Heart left ventricle (tissue), 16 donors: ENCODE measurements around the gene MTG1. TPM values are rescaled to one million over a fixed set of nuclear protein-coding genes. Genes with fewer than 3 reads are reported as not detected.
A peak's percentile ranks its signal among the peaks of the same experiment; 100 is the strongest.

Source experiments
- ATAC-seq, 4 donors: fragments of 200-7000 bp; cut with Tn5 transposase; one replicate each; pipeline ENCODE4 v1.9.1; 2020 to 2022; ENCODE audit warnings: moderate library complexity in 4 of 4, mild to moderate bottlenecking in 3 of 4, moderate number of reproducible peaks in 1 of 4
- DNase-seq, 5 donors: peaks; one replicate each; pipeline ENCODE4 v3.0.0-alpha.2; 2020
- H3K27ac ChIP-seq, 12 donors: fragments of 200-600 bp; sonication (generic) in 4 of 12; one replicate each; pipeline versions ENCODE4 v1.5.0 to v1.8.0; 2016 to 2022; ENCODE audit warnings: mild to moderate bottlenecking in 2 of 12
- H3K27me3 ChIP-seq, 9 donors: fragments of 200-600 bp; sonication (generic) in 2 of 9; one replicate each; pipeline versions ENCODE4 v1.5.1 to v1.8.0; 2016 to 2022; ENCODE audit warnings: mild to moderate bottlenecking in 3 of 9
- H3K36me3 ChIP-seq, 9 donors: fragments of 200-600 bp; sonication (generic) in 2 of 9; one replicate each; pipeline versions ENCODE4 v1.5.0 to v1.8.0; 2018 to 2022; ENCODE audit warnings: mild to moderate bottlenecking in 2 of 9
- H3K4me1 ChIP-seq, 12 donors: fragments of 200-600 bp; sonication (generic) in 4 of 12; one replicate each; pipeline versions ENCODE4 v1.5.0 to v1.8.0; 2016 to 2022; ENCODE audit warnings: mild to moderate bottlenecking in 3 of 12
- H3K4me3 ChIP-seq, 12 donors: fragments of 200-600 bp; sonication (generic) in 4 of 12; one replicate each; pipeline versions ENCODE4 v1.5.0 to v1.8.0; 2017 to 2022; ENCODE audit warnings: mild to moderate bottlenecking in 9 of 12, moderate library complexity in 4 of 12
- H3K9me3 ChIP-seq, 12 donors: fragments of 200-600 bp; sonication (generic) in 4 of 12; one replicate each; pipeline versions ENCODE4 v1.5.0 to v1.8.0; 2016 to 2022; ENCODE audit warnings: mild to moderate bottlenecking in 1 of 12
- CTCF ChIP-seq, 12 donors: fragments of 200-600 bp; sonication (generic) in 4 of 12; IDR thresholded peaks; one replicate each; pipeline versions ENCODE4 v1.5.0 to v1.8.0; 2018 to 2022; ENCODE audit warnings: antibody characterized with exemption in 12 of 12, mild to moderate bottlenecking in 5 of 12
- POLR2A ChIP-seq, 2 donors: fragments of 450-650 bp; IDR thresholded peaks; one replicate each; pipeline ENCODE4 v1.6.1; 2017; ENCODE audit warnings: antibody characterized with exemption in 2 of 2, mild to moderate bottlenecking in 2 of 2, moderate library complexity in 2 of 2
- WGBS, 4 donors: extraction: QIAGEN DNeasy Blood & Tissue Kit in 2 of 4; methylation state at CpG; one replicate each; pipeline versions ENCODE4 v1.1.5 to v1.1.7; 2013 to 2018; 5-methylcytosine and 5-hydroxymethylcytosine counted together
- intact Hi-C, 10 donors: fragments of 100-400 bp; cut with DNase I; formaldehyde crosslinking; loops; one replicate each; pipeline versions ENCODE4 v1.11.1 to v1.14.2; 2022
- long read RNA-seq, 3 donors: library from polyadenylated mRNA; unstranded; transcript quantifications; one replicate each; pipeline ENCODE4 v2.0.0, GENCODE V29; 2020 to 2021
- polyA plus RNA-seq, 2 donors: library from polyadenylated mRNA; stranded (reverse); fragments of 200-250 nt; gene quantifications; one replicate each; pipeline ENCODE4 v1.2.3, GENCODE V29; 2013
- total RNA-seq, 9 donors: library from RNA; depleted of rRNA in 2 of 9; stranded (reverse); fragments of >200 nt in 2 of 9; fragmentation: NEBNext Ultra II Directional in 3 of 9; extraction: Animal tissue kit (Norgen Biotek cat#: 25700) in 3 of 9; gene quantifications; one replicate each; pipeline versions ENCODE4 v1.1.0 to v1.2.4, GENCODE V29; 2016 to 2023
- donor health status: ischemic (EF 13 %, LVEDD 7.1; RV severe dilation, severe dysfunction).
- donor health status: healthy with polysubstance abuse.
- donor health status: DM: no; HTN: yes; CAD: no.
- donor health status: DM: no; HTN: no; CAD: no.
- donor health status: ischemic (EF 25% LVEDD 6.9; RV normal size, moderate dysfunction).
- donor health status: ischemic (EF 25% LVEDD 5.7; RV mildly dilated, moderate dysfunction).
- donor health status: healthy.
- donor health status: DM: yes; HTN: yes; CAD: no.
- donor health status: ischemic (EF 35%, LVEDD 5.7; RV mildly dilated, moderate dysfunction).
- donor health status: nonischemic (EF 11% LVEDD 7.7; RV severe dilation, severe dysfunction).
- donor health status: DM: yes; HTN: yes; CAD: no.
- donor health status: PGD.
- donor health status: ischemic (EF 29% LVEDD 5.4; RV normal size, mild dysfunction).
- donor health status: nonischemic (EF 23%, LVEDD 6.1; RV moderate dilation, normal function).

Gene MTG1
- total RNA-seq (10 to 100 TPM; 11.6 to 29.5 (median 18.1) TPM), polyA plus RNA-seq (10 to 100 TPM; 24.8 to 34.2 TPM)
- long read RNA-seq, donor 1, transcript MTG1-201 (11 exons, 1,560 nt) = major isoform, 21 of 23 reads
- long read RNA-seq, donor 1, partial matches to known transcripts = 0 of 23 reads
- long read RNA-seq, donor 1, other reads (novel, unspliced or antisense) = 1 of 23 reads
- long read RNA-seq, donor 2, transcript MTG1-201 (11 exons, 1,560 nt) = major isoform, 73 of 99 reads
- long read RNA-seq, donor 2, transcript MTG1-208 (6 exons, 693 nt) = minor isoform, 7 of 99 reads
- long read RNA-seq, donor 2, partial matches to known transcripts = 6 of 99 reads
- long read RNA-seq, donor 2, other reads (novel, unspliced or antisense) = 12 of 99 reads
- long read RNA-seq, donor 3, transcript MTG1-201 (11 exons, 1,560 nt) = major isoform, 17 of 26 reads
- long read RNA-seq, donor 3, partial matches to known transcripts = 3 of 26 reads
- long read RNA-seq, donor 3, other reads (novel, unspliced or antisense) = 5 of 26 reads

GRCh38 chr10:133394064-133394663 lies at the start of gene MTG1:
TSS of gene MTG1 (plus strand) at chr10:133394157. CDS start at chr10:133394221, 64 bp downstream.
- peak within 1 kb of the TSS; percentile 69 to 98 (median 84) for H3K4me3 ChIP-seq
- H3K27me3 ChIP-seq = no peaks in the 10 kb centered on the region
- WGBS, 4 donors = 0 to 1% (median 1%) methylated on average over 26 to 69 of the region's 69 CpGs
- peak within 1 kb of the TSS; percentile 53 to 92 (median 88) for H3K27ac ChIP-seq
- intact Hi-C loops = loop anchor here in 1 of 10 donors (5.0 kb wide), 1 partner anchor 87 kb away; the partner anchor contains the start of genes TUBGCP2 and ZNF511
- peaks cover 3 to 44% (median 10%) of the 10 kb centered on the region in 12 donors for H3K4me1 ChIP-seq
- DNase-seq = peak; percentile 94 to 99 (median 96)
- H3K9me3 ChIP-seq = no peaks in the 10 kb centered on the region
- TF ChIP-seq CTCF (IDR thresholded peaks at IDR 0.05) = peak in 7 of 12 donors; percentile 8 to 51 (median 35)
- peak in 1 of 2 donors; percentile 87 for TF ChIP-seq POLR2A (IDR thresholded peaks at IDR 0.05)
- peaks cover 0 to 35% (median 33%) of the 10 kb centered on the region in 9 donors for H3K36me3 ChIP-seq
- peak; percentile 94 to 98 (median 98) for ATAC-seq

GRCh38 chr10:133344236-133344635 lies 49.7 kb upstream of the MTG1 start:
- Histone ChIP-seq H3K4me3 (no peak overlapping the region), H3K27me3 (peaks cover 5 to 78% (median 34%) of the 10 kb centered on the region in 9 donors), H3K27ac (no peak overlapping the region), H3K9me3 (no peaks in the 10 kb centered on the region), H3K36me3 (no peaks in the 10 kb centered on the region), H3K4me1 (no peaks in the 10 kb centered on the region)
- TF ChIP-seq POLR2A (IDR thresholded peaks at IDR 0.05) = no peak
- TF ChIP-seq CTCF (IDR thresholded peaks at IDR 0.05) = no peak
- WGBS, 4 donors = 57 to 73% (median 68%) methylated on average over 5 of the region's 5 CpGs
- intact Hi-C loops = no loop called here
- no peak for ATAC-seq
- DNase-seq = no peak

GRCh38 chr10:133346413-133346812 lies 47.5 kb upstream of the MTG1 start:
- no peak overlapping the region for H3K4me3 ChIP-seq
- TF ChIP-seq POLR2A (IDR thresholded peaks at IDR 0.05) = no peak
- TF ChIP-seq CTCF (IDR thresholded peaks at IDR 0.05) = no peak
- no peaks in the 10 kb centered on the region for H3K36me3 ChIP-seq
- intact Hi-C loops = no loop called here
- no peaks in the 10 kb centered on the region for H3K9me3 ChIP-seq
- DNase-seq = peak in 1 of 5 donors; percentile 28
- ATAC-seq = no peak
- no peaks in the 10 kb centered on the region for H3K4me1 ChIP-seq
- H3K27ac ChIP-seq = no peak overlapping the region
- H3K27me3 ChIP-seq = peaks cover 5 to 66% (median 34%) of the 10 kb centered on the region in 9 donors
- WGBS, 4 donors = 56 to 60% (median 58%) methylated on average over 11 of the region's 11 CpGs
